Measurements from ENCODE around the gene DMRTC1. TPM values are rescaled to one million over a fixed set of nuclear protein-coding genes. Genes with fewer than 3 reads are reported as not detected.

Gene DMRTC1
- total RNA-seq, 1 experiment from 2014 or later = not detected

Other genes with a start within 250 kb of the DMRTC1 start
- gene PHKA1, start 229.5 kb downstream of the DMRTC1 start, total RNA-seq (2014; rRNA removed; shearing (Covaris generic)) = 4.0 and 4.1 TPM in 2 replicates
- gene DMRTC1B, start 166.9 kb downstream of the DMRTC1 start, total RNA-seq (2014; rRNA removed; shearing (Covaris generic)) = not detected in 2 replicates
- gene FAM236B, start 161.2 kb downstream of the DMRTC1 start, total RNA-seq (2014; rRNA removed; shearing (Covaris generic)) = not detected in 2 replicates
- gene FAM236D, start 135.6 kb downstream of the DMRTC1 start, total RNA-seq (2014; rRNA removed; shearing (Covaris generic)) = not detected in 2 replicates
- gene FAM236C, start 31.2 kb downstream of the DMRTC1 start, total RNA-seq (2014; rRNA removed; shearing (Covaris generic)) = not detected in 2 replicates
- gene FAM236A, start 5.6 kb downstream of the DMRTC1 start, total RNA-seq (2014; rRNA removed; shearing (Covaris generic)) = not detected in 2 replicates
- not detected in 2 replicates for gene PABPC1L2B, start 59.1 kb upstream of the DMRTC1 start, total RNA-seq (2014; rRNA removed; shearing (Covaris generic))
- not detected in 2 replicates for gene PABPC1L2A, start 135.7 kb upstream of the DMRTC1 start, total RNA-seq (2014; rRNA removed; shearing (Covaris generic))